IMR-90 (cell line): ENCODE data around the gene CALHM6. TPM values are rescaled to one million over a fixed set of nuclear protein-coding genes. Genes with fewer than 3 reads are reported as not detected.

Experiments used
- ATAC-seq: fragments of 200-7000 bp; cut with Tn5 transposase; 2 replicates; pipeline ENCODE4 v1.9.1; 2020; ENCODE audit warnings: low read depth, mild to moderate bottlenecking, moderate library complexity
- BruUV-seq: library from RNA; stranded (reverse); fragments of 400-500 nt; replicated peaks from 2 replicates; lab custom pipeline; 2021; lab: Mats Ljungman, UMichigan
- CTCF ChIA-PET: fragments of 300-600 bp; formaldehyde crosslinking; extraction: SDS; loops from one replicate; lab custom pipeline; 2021; ENCODE audit warnings: antibody characterized with exemption; lab: Yijun Ruan, JAX
- POLR2A ChIA-PET: fragments of 300-600 bp; sonication (Branson Sonifier 250); formaldehyde crosslinking; loops from one replicate; lab custom pipeline; 2022; ENCODE audit warnings: antibody characterized with exemption; ENCODE audit not compliant: unreplicated experiment; lab: Charles Lee
- DNase-seq: peaks from one replicate; pipeline ENCODE4 v3.0.0; 2013
- H2AFZ ChIP-seq: replicated peaks from 2 replicates; pipeline ENCODE3; 2013; ENCODE audit warnings: low read length, mild to moderate bottlenecking; ENCODE audit not compliant: poor library complexity
- H2AK5ac ChIP-seq: 2 replicates; pipeline ENCODE4 v1.6.1; 2013; ENCODE audit warnings: low read depth, low read length, inconsistent platforms
- H2AK9ac ChIP-seq: replicated peaks from 2 replicates; pipeline ENCODE3; 2013; ENCODE audit warnings: mild to moderate bottlenecking, low read depth, low read length, moderate library complexity; ENCODE audit not compliant: poor library complexity
- H2BK120ac ChIP-seq: 2 replicates; pipeline ENCODE4 v1.6.1; 2013; ENCODE audit warnings: low read depth, low read length, inconsistent platforms
- H2BK15ac ChIP-seq: 3 replicates; pipeline ENCODE4 v1.6.1; 2013; ENCODE audit warnings: low read depth, low read length, inconsistent platforms
- H2BK20ac ChIP-seq: 2 replicates; pipeline ENCODE4 v1.6.1; 2013; ENCODE audit warnings: low read depth, mild to moderate bottlenecking, inconsistent platforms, low read length, moderate library complexity
- H2BK5ac ChIP-seq: 2 replicates; pipeline ENCODE4 v1.6.1; 2013; ENCODE audit warnings: mild to moderate bottlenecking, low read depth, low read length, inconsistent platforms; ENCODE audit not compliant: poor library complexity, severe bottlenecking
- H3K14ac ChIP-seq: replicated peaks from 2 replicates; pipeline ENCODE4 v1.6.1; 2013; ENCODE audit warnings: low read depth, low read length, inconsistent platforms
- H3K18ac ChIP-seq: 2 replicates; pipeline ENCODE4 v1.6.1; 2013; ENCODE audit warnings: low read depth, low read length, control low read depth
- H3K23ac ChIP-seq: 2 replicates; pipeline ENCODE4 v1.6.1; 2013; ENCODE audit warnings: low read depth, low read length, inconsistent platforms
- H3K27ac ChIP-seq: 2 replicates; pipeline ENCODE4 v1.5.1; 2013; ENCODE audit warnings: mild to moderate bottlenecking, control low read depth, low read length; ENCODE audit not compliant: insufficient read depth
- H3K27me3 ChIP-seq: 2 replicates; pipeline ENCODE4 v1.6.1; 2013; ENCODE audit warnings: low read length; ENCODE audit not compliant: control insufficient read depth, insufficient read depth
- H3K36me3 ChIP-seq: 2 replicates; pipeline ENCODE4 v1.6.1; 2013; ENCODE audit warnings: low read length, mixed read lengths; ENCODE audit not compliant: control insufficient read depth, insufficient read depth
- H3K4ac ChIP-seq: 2 replicates; pipeline ENCODE4 v1.6.1; 2013; ENCODE audit warnings: low read depth, low read length, inconsistent platforms
- H3K4me1 ChIP-seq: 2 replicates; pipeline ENCODE4 v1.6.1; 2013; ENCODE audit warnings: low read length, mixed read lengths; ENCODE audit not compliant: control insufficient read depth, insufficient read depth
- H3K4me2 ChIP-seq: 2 replicates; pipeline ENCODE4 v1.6.1; 2013; ENCODE audit warnings: low read depth, mild to moderate bottlenecking, control low read depth, low read length, moderate library complexity
- H3K4me3 ChIP-seq: 2 replicates; pipeline ENCODE4 v1.5.1; 2013; ENCODE audit warnings: low read depth, mild to moderate bottlenecking, control low read depth, low read length, moderate library complexity; ENCODE audit not compliant: insufficient read depth
- H3K56ac ChIP-seq: 2 replicates; pipeline ENCODE4 v1.6.1; 2013; ENCODE audit warnings: low read length, inconsistent platforms; ENCODE audit not compliant: insufficient read depth; ENCODE audit errors: extremely low read depth
- H3K79me1 ChIP-seq, 2 experiments: 2 replicates each; pipeline ENCODE4 v1.6.1; 2013; ENCODE audit warnings: low read length in 2 of 2, inconsistent platforms in 1 of 2, low read depth in 1 of 2
- H3K9ac ChIP-seq: 2 replicates; pipeline ENCODE4 v1.6.1; 2013; ENCODE audit warnings: low read depth, low read length, control low read depth
- H3K9me1 ChIP-seq: 2 replicates; pipeline ENCODE4 v1.6.1; 2013; ENCODE audit warnings: low read length, inconsistent platforms; ENCODE audit not compliant: insufficient read depth
- H3K9me3 ChIP-seq: 2 replicates; pipeline ENCODE4 v1.6.1; 2013; ENCODE audit warnings: low read length; ENCODE audit not compliant: control insufficient read depth, insufficient read depth
- H4K20me1 ChIP-seq: 2 replicates; pipeline ENCODE4 v1.6.1; 2013; ENCODE audit warnings: low read length, inconsistent platforms; ENCODE audit not compliant: insufficient read depth
- H4K5ac ChIP-seq: 2 replicates; pipeline ENCODE4 v1.6.1; 2013; ENCODE audit warnings: mild to moderate bottlenecking, low read depth, low read length, control low read depth
- H4K8ac ChIP-seq, 2 experiments: 2 replicates each; pipeline ENCODE4 v1.6.1; 2013; ENCODE audit warnings: low read depth in 2 of 2, low read length in 2 of 2, control low read depth in 1 of 2, inconsistent platforms in 1 of 2
- H4K91ac ChIP-seq: 2 replicates; pipeline ENCODE4 v1.6.1; 2013; ENCODE audit warnings: low read depth, low read length, inconsistent platforms; ENCODE audit not compliant: insufficient read depth
- NFE2L2 ChIP-seq: fragments of 150-350 bp; IDR thresholded peaks from 2 replicates; pipeline ENCODE4 v1.6.1; 2016; ENCODE audit warnings: low read depth, mild to moderate bottlenecking, low read length
- dilution Hi-C: fragments of 300-500 bp; cut with HindIII; formaldehyde crosslinking; loops from one replicate; pipeline ENCODE4 v1.14.3; 2018; ENCODE audit warnings: low sequenced_read_pairs; ENCODE audit not compliant: unreplicated experiment
- in situ Hi-C: fragments of 300-500 bp; cut with MboI; formaldehyde crosslinking; loops from 3 replicates; pipeline ENCODE4 v1.14.3; 2019; ENCODE audit warnings: low sequenced_read_pairs, inconsistent platforms, mixed read lengths
- intact Hi-C: fragments of 100-400 bp; cut with micrococcal nuclease; formaldehyde crosslinking; loops from 2 replicates; pipeline ENCODE4 v1.10.0; 2022
- polyA plus RNA-seq, 3 experiments: library from polyadenylated mRNA; depleted of rRNA; stranded (reverse); fragments of >200 nt; gene quantifications; 2 replicates each; pipeline ENCODE4 v1.2.3, GENCODE V29; 2012; ENCODE audit warnings: low replicate concordance in 1 of 3
- total RNA-seq: library from RNA; depleted of rRNA; stranded (reverse); fragments of >200 nt; gene quantifications from 2 replicates; pipeline ENCODE4 v1.2.3, GENCODE V29; 2012

CALHM6 gene
- total and polyA plus RNA-seq, 2 of the 4 experiments (the other 2 are of a cell fraction): 0.72 to 1.5 TPM

- no peak for ATAC-seq
- H3K36me3 ChIP-seq: peaks cover 29% of the 10 kb centered on the region
- H4K91ac ChIP-seq: no peak overlapping the region
- H3K18ac ChIP-seq: no peak overlapping the region
- H3K9me1 ChIP-seq: peaks cover 8% of the 10 kb centered on the region; the same call in 1 of the 2 replicates
- H2BK120ac ChIP-seq: no peak overlapping the region
- no peak overlapping the region for H3K9ac ChIP-seq
- BruUV-seq: no TSS peak
- H3K14ac ChIP-seq: no peak overlapping the region
- no peak overlapping the region for H2AK9ac ChIP-seq
- H4K20me1 ChIP-seq: no peaks in the 10 kb centered on the region
- no peak overlapping the region for H2AK5ac ChIP-seq
- dilution Hi-C loops: no loop called here
- no peak overlapping the region for H3K27ac ChIP-seq
- no peak overlapping the region for H4K8ac ChIP-seq
- no peaks in the 10 kb centered on the region for H3K27me3 ChIP-seq
- no peak overlapping the region for H3K4me2 ChIP-seq
- H3K56ac ChIP-seq: no peak overlapping the region
- no peak overlapping the region for H2BK20ac ChIP-seq
- TF ChIP-seq NFE2L2: no peak
- H4K5ac ChIP-seq: no peak overlapping the region
- H3K4me3 ChIP-seq: no peak overlapping the region
- ChIA-PET CTCF (interaction anchor here (1.0 kb wide), 1 partner anchor 15 kb away, joined by 3 read pairs; no protein-coding TSS in a partner anchor), POLR2A (no interaction called here)
- H3K9me3 ChIP-seq: no peaks in the 10 kb centered on the region
- peaks cover 14 to 18% of the 10 kb centered on the region in 2 experiments; a peak in 3 of 4 replicates for H3K79me1 ChIP-seq
- intact Hi-C loops: no loop called here
- no peak overlapping the region for H3K4ac ChIP-seq
- no peak overlapping the region for H2AFZ ChIP-seq
- no peak overlapping the region for H2BK15ac ChIP-seq
- H3K23ac ChIP-seq: no peak overlapping the region
- H2BK5ac ChIP-seq: no peak overlapping the region
- in situ Hi-C loops: loop anchor here (25.0 kb wide), 1 partner anchor 145 kb away; the partner anchor contains the start of gene TSPYL1
- DNase-seq: no peak
- H3K4me1 ChIP-seq: no peaks in the 10 kb centered on the region
These were observed 29.1 kb upstream of the CALHM6 start for GRCh38 chr6:116431964-116432595.
